Measurements from ENCODE around the gene CDK5.

Gene CDK5

DNA sequence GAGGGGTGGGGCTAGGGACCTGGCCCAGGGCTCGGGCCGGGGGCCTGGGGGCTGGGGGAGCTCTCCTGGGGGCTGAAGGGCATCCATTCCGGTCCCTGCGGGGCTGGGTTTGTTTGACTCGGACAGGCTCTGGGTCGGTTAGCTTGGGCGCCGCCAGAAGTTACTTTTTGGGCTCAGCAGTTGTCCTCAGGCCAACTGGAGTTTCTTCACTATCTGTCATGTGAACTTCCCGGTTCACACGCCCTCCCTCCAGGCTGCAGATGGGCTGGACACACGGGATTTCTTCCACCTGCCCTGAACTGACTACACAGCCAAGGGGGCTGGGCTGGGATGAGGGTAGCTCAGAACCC lies 5.5 kb upstream of the CDK5 start:
- TF ChIP-seq, protein P1, sequence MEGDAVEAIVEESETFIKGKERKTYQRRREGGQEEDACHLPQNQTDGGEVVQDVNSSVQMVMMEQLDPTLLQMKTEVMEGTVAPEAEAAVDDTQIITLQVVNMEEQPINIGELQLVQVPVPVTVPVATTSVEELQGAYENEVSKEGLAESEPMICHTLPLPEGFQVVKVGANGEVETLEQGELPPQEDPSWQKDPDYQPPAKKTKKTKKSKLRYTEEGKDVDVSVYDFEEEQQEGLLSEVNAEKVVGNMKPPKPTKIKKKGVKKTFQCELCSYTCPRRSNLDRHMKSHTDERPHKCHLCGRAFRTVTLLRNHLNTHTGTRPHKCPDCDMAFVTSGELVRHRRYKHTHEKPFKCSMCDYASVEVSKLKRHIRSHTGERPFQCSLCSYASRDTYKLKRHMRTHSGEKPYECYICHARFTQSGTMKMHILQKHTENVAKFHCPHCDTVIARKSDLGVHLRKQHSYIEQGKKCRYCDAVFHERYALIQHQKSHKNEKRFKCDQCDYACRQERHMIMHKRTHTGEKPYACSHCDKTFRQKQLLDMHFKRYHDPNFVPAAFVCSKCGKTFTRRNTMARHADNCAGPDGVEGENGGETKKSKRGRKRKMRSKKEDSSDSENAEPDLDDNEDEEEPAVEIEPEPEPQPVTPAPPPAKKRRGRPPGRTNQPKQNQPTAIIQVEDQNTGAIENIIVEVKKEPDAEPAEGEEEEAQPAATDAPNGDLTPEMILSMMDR (conservative IDR thresholded peaks at IDR 0.05; ENCODE audit: low read depth, low read length), result no peak
- peaks cover 22% of the 10 kb centered on the region; the same call in 1 of the 2 replicates for H3K79me2 ChIP-seq (ENCODE audit: insufficient read depth, low read depth)
- H3K4me2 ChIP-seq, result no peak overlapping the region
- no peaks in the 10 kb centered on the region for H4K20me1 ChIP-seq (ENCODE audit: insufficient read depth)
- H3K36me3 ChIP-seq (ENCODE audit: insufficient read depth), result no peaks in the 10 kb centered on the region; the same call in 1 of the 2 replicates
- H3K9ac ChIP-seq, result no peak overlapping the region
- no peaks in the 10 kb centered on the region for H3K27me3 ChIP-seq (ENCODE audit: insufficient read depth, low read depth)
- no peak overlapping the region for H3K4me3 ChIP-seq (IDR thresholded peaks at IDR 0.05; ENCODE audit: insufficient read depth, low read depth, low read length)
- H3K27ac ChIP-seq, result no peak overlapping the region
- no peak overlapping the region for H2AFZ ChIP-seq (ENCODE audit: low read depth)
- H3K4me1 ChIP-seq (ENCODE audit: low read depth, poor library complexity, severe bottlenecking), result peaks cover 11% of the 10 kb centered on the region

DNA sequence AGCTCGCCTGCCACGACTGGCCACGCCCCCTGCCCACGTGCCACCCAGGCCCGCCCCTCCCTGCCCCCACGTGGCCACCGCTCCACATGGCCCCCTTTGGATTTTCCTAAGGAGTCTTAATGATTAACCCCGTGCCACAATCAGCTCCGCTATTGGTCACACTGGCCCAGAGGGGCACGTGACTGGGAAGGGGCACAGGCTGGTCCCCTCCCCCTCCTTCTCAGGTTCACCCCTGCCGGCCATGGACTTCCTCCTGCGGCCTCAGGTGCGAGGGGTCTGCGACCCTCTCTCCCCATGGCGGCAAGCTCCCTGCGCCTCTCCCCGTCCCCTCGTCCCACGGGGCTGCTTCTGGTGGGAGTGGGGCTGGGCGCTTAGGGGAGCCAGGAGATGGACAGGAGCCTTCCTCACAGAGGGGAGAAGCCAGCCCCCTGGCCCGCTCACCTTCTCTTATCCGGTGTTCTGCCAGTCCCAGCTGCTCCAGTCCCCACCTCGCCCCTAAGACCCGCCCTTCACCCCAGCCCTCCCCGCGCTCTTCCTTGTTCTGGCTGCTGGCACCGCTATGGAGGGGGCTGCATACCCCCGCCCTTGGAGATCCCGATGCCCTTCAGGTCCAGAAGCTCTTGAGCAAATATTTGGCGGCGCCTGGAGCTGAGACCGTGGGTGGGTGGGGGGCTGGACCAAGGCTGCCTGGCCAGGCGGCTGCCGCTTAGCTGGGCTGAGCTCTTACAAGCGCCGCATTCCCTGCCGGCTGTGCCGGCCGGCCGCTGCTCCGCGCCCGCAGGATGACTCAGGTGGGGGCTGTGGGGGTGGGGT lies 4.9 kb upstream of the CDK5 start:
- Histone ChIP-seq H3K27ac (no peak overlapping the region), H3K79me2 (ENCODE audit: insufficient read depth, low read depth) (peaks cover 22% of the 10 kb centered on the region; the same call in 1 of the 2 replicates), H3K4me1 (ENCODE audit: low read depth, poor library complexity, severe bottlenecking) (peaks cover 11% of the 10 kb centered on the region), H3K4me2 (no peak overlapping the region), H3K36me3 (ENCODE audit: insufficient read depth) (no peaks in the 10 kb centered on the region; the same call in 1 of the 2 replicates), H3K27me3 (ENCODE audit: insufficient read depth, low read depth) (no peaks in the 10 kb centered on the region), H4K20me1 (ENCODE audit: insufficient read depth) (no peaks in the 10 kb centered on the region), H2AFZ (ENCODE audit: low read depth) (no peak overlapping the region), H3K4me3 (IDR thresholded peaks at IDR 0.05; ENCODE audit: insufficient read depth, low read depth, low read length) (no peak overlapping the region), H3K9ac (no peak overlapping the region)
- TF ChIP-seq, protein P1 (conservative IDR thresholded peaks at IDR 0.05; ENCODE audit: low read depth, low read length), result no peak

DNA sequence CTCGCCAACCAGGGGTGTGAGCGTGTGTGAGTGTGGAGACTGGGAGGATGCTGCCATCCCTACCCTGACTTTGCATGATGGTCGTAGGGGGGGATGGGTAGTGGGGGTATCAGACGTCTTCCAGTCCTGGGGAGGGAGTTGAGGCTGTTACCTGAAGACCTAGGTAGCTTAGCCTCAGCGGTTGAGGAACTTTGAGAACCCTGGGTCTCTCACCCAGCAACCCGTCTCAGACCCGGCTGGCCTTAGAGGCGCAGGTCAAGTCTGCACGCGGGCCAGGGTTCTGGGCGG lies 4.4 kb upstream of the CDK5 start:
- H3K27me3 ChIP-seq (ENCODE audit: insufficient read depth, low read depth), result no peaks in the 10 kb centered on the region
- H3K4me2 ChIP-seq, result no peak overlapping the region
- no peaks in the 10 kb centered on the region; the same call in 1 of the 2 replicates for H3K36me3 ChIP-seq (ENCODE audit: insufficient read depth)
- peaks cover 22% of the 10 kb centered on the region; the same call in 1 of the 2 replicates for H3K79me2 ChIP-seq (ENCODE audit: insufficient read depth, low read depth)
- H2AFZ ChIP-seq (ENCODE audit: low read depth), result no peak overlapping the region
- no peak overlapping the region for H3K9ac ChIP-seq
- H3K4me3 ChIP-seq (IDR thresholded peaks at IDR 0.05; ENCODE audit: insufficient read depth, low read depth, low read length), result no peak overlapping the region
- no peak overlapping the region for H3K27ac ChIP-seq
- H4K20me1 ChIP-seq (ENCODE audit: insufficient read depth), result no peaks in the 10 kb centered on the region
- TF ChIP-seq, protein P1 (conservative IDR thresholded peaks at IDR 0.05; ENCODE audit: low read depth, low read length), result no peak
- peaks cover 11% of the 10 kb centered on the region for H3K4me1 ChIP-seq (ENCODE audit: low read depth, poor library complexity, severe bottlenecking)

DNA sequence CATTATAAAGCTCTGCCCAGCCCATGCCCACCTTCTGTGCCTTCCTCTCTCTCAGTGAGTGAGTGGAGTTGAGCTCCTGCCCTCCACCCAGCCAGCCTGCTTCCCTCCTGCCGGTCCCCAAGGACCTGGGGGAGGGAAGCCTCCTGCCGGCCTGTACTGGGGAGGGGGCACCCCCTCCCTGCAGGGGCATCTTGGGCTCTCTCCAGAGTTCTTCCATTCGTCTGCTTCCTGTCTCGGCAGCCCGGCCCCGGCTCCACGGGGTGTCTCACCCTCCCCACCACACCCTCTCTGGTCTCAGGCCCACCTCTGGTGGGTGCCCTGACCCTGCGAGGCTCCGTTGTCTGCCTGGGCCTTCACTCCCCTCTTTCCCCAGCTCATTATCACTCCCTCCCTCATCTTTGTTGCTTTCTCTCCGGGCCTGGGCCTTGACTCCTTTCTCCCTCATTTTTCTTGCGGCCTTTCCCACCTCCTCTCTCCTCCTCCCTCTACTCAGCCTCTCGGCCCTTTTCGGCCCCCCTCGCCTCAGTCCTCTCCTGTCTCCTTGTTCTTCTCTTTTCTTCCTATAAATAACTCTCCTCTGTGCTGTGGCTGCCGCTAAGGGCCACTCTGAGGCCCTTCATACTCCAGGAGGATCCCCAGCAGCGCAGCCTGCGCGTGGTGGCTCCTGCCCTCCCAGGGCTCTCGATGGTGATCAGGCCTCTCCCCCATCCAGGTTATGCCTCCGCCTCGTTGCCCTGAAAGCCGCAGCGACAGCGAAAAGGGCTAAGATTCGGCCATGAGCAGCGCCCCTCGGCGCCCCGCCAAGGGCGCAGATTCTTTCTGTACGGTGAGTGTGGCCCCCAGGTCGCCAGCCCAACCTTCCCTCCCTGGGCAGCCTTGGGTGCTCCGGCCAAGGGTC lies 3.8 kb upstream of the CDK5 start:
- Histone ChIP-seq H3K27ac (no peak overlapping the region), H3K27me3 (ENCODE audit: insufficient read depth, low read depth) (no peaks in the 10 kb centered on the region), H4K20me1 (ENCODE audit: insufficient read depth) (no peaks in the 10 kb centered on the region), H3K9ac (no peak overlapping the region), H3K4me3 (IDR thresholded peaks at IDR 0.05; ENCODE audit: insufficient read depth, low read depth, low read length) (no peak overlapping the region), H3K79me2 (ENCODE audit: insufficient read depth, low read depth) (peaks cover 22% of the 10 kb centered on the region; the same call in 1 of the 2 replicates), H3K4me2 (peak overlapping the region; percentile 57), H3K4me1 (ENCODE audit: low read depth, poor library complexity, severe bottlenecking) (peaks cover 11% of the 10 kb centered on the region), H2AFZ (ENCODE audit: low read depth) (no peak overlapping the region), H3K36me3 (ENCODE audit: insufficient read depth) (no peaks in the 10 kb centered on the region; the same call in 1 of the 2 replicates)
- TF ChIP-seq, protein P1 (conservative IDR thresholded peaks at IDR 0.05; ENCODE audit: low read depth, low read length), result no peak
